ENCODE measurements around the gene STOX2.

The STOX2 gene, protein sequence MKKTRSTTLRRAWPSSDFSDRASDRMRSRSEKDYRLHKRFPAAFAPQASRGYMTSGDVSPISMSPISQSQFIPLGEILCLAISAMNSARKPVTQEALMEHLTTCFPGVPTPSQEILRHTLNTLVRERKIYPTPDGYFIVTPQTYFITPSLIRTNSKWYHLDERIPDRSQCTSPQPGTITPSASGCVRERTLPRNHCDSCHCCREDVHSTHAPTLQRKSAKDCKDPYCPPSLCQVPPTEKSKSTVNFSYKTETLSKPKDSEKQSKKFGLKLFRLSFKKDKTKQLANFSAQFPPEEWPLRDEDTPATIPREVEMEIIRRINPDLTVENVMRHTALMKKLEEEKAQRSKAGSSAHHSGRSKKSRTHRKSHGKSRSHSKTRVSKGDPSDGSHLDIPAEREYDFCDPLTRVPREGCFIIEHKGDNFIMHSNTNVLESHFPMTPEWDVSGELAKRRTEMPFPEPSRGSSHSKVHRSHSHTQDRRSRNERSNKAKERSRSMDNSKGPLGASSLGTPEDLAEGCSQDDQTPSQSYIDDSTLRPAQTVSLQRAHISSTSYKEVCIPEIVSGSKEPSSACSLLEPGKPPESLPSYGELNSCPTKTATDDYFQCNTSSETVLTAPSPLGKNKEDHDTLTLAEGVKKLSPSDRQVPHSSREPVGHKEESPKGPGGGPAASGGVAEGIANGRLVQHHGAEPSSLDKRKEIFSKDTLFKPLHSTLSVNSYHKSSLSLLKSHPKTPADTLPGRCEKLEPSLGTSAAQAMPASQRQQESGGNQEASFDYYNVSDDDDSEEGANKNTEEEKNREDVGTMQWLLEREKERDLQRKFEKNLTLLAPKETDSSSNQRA (N-terminal part only)

DNA sequence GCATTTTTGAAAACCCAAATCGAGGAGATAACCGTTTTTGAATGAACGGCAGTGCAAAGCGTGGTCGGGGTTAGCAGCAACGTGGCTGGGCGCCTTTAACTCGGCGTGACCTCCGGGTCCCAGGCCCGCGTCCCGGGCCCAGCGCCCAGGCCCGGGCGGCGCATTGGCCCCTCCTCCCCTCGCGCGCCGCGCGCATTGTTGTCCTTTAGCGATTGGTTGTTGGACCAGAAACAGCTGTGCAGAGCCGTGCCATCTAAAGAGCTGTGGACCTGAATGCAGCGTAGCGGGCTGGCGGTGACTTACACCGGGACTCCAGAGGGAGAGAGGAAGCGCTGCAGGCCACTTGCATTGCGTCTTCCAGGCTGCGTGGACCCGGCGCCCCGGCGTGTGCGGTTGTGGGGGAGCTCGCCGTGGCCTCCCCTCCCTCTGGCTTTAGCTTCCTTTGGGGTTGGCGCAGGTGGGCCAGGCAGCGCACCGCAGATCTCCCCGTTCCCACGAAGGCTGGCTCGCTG lies at the start of gene STOX2:
TSS of gene STOX2 (plus strand) at position 227 of the 512 bp plus-strand sequence. CDS start 1,484 bp downstream, outside the sequence.
- DNase-seq, result peak; percentile 55 to 84
- H3K4me1 ChIP-seq, result peaks cover 0 to 21% (median 13%) of the 10 kb centered on the region in 4 donors
- intact Hi-C loops (cut with DNase I; ENCODE audit: low total_unique reads), result no loop called here

DNA sequence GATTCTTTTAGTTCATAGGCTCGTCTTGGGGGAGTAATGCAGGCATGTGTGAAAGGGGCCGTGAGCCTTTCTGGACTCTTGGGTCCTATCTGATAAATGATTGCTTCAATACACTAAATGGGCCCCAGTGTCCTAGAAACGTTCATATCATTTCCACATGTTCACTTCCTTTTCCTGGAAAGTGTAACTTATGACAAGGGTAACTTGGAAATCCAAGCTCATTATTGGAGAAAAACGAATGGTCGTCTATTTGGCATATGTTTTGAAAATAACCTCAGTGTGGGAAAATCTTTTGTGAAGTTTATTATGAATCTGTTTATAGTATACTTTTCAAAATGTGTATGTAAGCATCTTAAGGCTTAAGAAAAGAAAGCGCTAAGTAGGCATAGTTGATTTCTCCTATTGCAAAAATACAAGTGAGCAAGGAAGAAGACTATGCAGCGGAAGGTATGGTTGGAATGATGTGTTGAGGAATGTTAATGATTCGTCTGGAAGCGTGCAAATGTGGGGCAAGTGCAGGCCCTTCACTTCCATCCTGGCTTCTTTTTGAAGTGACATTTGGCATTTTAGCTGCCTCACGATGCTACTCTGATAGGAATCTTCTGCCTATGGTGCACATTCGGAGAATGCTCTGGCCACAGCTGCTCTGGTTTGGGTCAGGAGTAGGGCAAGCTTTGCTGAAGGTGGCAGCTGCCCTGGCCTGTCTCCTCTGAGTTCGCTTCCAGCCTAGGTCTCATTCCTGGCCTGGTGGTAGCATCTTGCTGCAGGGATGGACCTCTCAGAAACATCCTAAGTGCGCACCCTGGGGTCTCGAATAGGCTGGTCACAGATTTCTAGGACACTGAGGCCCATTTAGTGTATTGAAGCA lies 49.5 kb upstream of the STOX2 start:
- TF ChIP-seq, protein P1, sequence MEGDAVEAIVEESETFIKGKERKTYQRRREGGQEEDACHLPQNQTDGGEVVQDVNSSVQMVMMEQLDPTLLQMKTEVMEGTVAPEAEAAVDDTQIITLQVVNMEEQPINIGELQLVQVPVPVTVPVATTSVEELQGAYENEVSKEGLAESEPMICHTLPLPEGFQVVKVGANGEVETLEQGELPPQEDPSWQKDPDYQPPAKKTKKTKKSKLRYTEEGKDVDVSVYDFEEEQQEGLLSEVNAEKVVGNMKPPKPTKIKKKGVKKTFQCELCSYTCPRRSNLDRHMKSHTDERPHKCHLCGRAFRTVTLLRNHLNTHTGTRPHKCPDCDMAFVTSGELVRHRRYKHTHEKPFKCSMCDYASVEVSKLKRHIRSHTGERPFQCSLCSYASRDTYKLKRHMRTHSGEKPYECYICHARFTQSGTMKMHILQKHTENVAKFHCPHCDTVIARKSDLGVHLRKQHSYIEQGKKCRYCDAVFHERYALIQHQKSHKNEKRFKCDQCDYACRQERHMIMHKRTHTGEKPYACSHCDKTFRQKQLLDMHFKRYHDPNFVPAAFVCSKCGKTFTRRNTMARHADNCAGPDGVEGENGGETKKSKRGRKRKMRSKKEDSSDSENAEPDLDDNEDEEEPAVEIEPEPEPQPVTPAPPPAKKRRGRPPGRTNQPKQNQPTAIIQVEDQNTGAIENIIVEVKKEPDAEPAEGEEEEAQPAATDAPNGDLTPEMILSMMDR (IDR thresholded peaks at IDR 0.05), result no peak
- Histone ChIP-seq H3K4me1 (no peaks in the 10 kb centered on the region), H3K27me3 (peaks cover 0 to 9% of the 10 kb centered on the region in 2 donors), H3K4me3 (no peak overlapping the region), H3K9me3 (no peaks in the 10 kb centered on the region), H3K36me3 (no peaks in the 10 kb centered on the region), H3K27ac (no peak overlapping the region)
- no peak for DNase-seq
- intact Hi-C loops (cut with DNase I; ENCODE audit: low total_unique reads), result no loop called here

More for the DNA sequence above, at the start of gene STOX2:
- Histone ChIP-seq H3K36me3 (no peaks in the 10 kb centered on the region), H3K27me3 (peaks cover 0 to 6% of the 10 kb centered on the region in 2 donors), H3K9me3 (no peaks in the 10 kb centered on the region), H3K4me3 (peak within 1 kb of the TSS; percentile 56 to 60), H3K27ac (peak within 1 kb of the TSS; percentile 57 to 66)
- TF ChIP-seq, protein P1 (IDR thresholded peaks at IDR 0.05), result no peak

DNA sequence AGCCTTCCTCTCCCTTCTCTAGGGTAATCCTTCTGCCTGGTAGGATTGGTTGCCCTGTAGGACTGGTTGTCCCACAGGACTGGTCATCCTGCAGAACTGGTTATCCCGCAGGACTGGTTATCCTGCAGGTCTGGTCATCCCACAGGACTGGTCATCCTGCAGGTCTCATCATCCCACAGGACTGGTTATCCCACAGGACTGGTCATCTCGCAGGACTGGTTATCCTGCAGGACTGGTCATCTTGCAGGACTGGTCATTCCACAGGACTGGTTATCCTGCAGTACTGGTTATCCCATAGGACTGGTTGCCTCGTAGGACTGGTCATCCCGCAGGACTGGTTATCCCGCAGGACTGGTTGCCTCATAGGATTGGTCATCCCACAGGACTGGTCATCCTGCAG lies 48.1 kb upstream of the STOX2 start:
- DNase-seq, result no peak
- Histone ChIP-seq H3K9me3 (no peaks in the 10 kb centered on the region), H3K36me3 (no peaks in the 10 kb centered on the region), H3K4me1 (no peaks in the 10 kb centered on the region), H3K4me3 (no peak overlapping the region), H3K27me3 (peaks cover 0 to 9% of the 10 kb centered on the region in 2 donors), H3K27ac (no peak overlapping the region)
- intact Hi-C loops (cut with DNase I; ENCODE audit: low total_unique reads), result no loop called here
- TF ChIP-seq, protein P1 (IDR thresholded peaks at IDR 0.05), result no peak

DNA sequence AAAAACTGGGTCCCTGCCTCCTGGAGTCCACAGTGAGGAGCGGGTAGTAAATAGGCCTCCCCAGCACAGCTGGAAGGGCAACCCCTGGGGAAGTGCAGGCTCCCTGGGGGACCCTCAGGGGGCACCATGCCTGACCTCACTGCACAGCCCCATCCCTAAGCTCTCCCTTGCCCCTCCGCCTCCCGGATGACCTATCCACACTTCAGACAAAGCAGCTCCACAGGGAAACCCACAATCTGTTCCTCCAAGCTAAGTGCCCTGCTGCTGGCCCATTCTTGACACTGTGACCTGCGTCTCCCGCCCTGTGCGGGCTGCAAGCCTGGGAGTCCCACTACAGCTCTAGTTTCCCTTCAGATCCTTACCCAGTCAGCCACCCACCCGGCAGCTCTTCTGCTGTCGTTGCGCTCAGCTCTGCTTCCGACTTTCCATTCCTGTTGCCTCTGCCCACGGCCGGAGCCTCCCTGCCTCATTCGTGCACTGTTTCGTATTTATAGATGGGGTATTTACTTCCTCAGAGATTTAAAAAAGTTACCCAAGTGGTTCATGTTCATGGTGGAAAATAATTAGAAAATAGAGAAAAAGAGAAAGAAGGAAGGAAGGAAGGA lies 47.0 kb upstream of the STOX2 start:
- TF ChIP-seq, protein P1 (IDR thresholded peaks at IDR 0.05), result no peak
- H3K4me3 ChIP-seq, result no peak overlapping the region
- intact Hi-C loops (cut with DNase I; ENCODE audit: low total_unique reads), result no loop called here
- no peak for DNase-seq
- H3K27ac ChIP-seq, result no peak overlapping the region
- peaks cover 0 to 9% of the 10 kb centered on the region in 2 donors for H3K27me3 ChIP-seq
- no peaks in the 10 kb centered on the region for H3K4me1 ChIP-seq
- H3K9me3 ChIP-seq, result no peaks in the 10 kb centered on the region
- no peaks in the 10 kb centered on the region for H3K36me3 ChIP-seq

Data from tibial artery (tissue), 4 donors.